Coronary artery (tissue), 2 donors: Measurements from ENCODE around the gene GSTM5.
"Not testable (repeated sequence)": the region's sequence is repeated elsewhere in the genome, so short reads cannot be mapped to it uniquely, and the experiment has no call there.

Experiments used
- DNase-seq: peaks from one replicate; pipeline ENCODE4 v3.0.0-alpha.2; 2017; ENCODE audit warnings: low spot score
- H3K27ac ChIP-seq, 2 donors: fragments of 200-600 bp; sonication (generic); one replicate each; pipeline ENCODE4 v1.5.1; 2016 to 2019
- H3K4me3 ChIP-seq: fragments of 200-600 bp; sonication (generic); 2 replicates; pipeline ENCODE4 v1.5.1; 2016; ENCODE audit warnings: mild to moderate bottlenecking, moderate library complexity
- TF ChIP-seq, protein P1 (sequence below): fragments of 200-600 bp; sonication (generic); IDR thresholded peaks from one replicate; pipeline ENCODE4 v1.5.1; 2019; ENCODE audit warnings: antibody characterized with exemption

The GSTM5 gene

DNA sequence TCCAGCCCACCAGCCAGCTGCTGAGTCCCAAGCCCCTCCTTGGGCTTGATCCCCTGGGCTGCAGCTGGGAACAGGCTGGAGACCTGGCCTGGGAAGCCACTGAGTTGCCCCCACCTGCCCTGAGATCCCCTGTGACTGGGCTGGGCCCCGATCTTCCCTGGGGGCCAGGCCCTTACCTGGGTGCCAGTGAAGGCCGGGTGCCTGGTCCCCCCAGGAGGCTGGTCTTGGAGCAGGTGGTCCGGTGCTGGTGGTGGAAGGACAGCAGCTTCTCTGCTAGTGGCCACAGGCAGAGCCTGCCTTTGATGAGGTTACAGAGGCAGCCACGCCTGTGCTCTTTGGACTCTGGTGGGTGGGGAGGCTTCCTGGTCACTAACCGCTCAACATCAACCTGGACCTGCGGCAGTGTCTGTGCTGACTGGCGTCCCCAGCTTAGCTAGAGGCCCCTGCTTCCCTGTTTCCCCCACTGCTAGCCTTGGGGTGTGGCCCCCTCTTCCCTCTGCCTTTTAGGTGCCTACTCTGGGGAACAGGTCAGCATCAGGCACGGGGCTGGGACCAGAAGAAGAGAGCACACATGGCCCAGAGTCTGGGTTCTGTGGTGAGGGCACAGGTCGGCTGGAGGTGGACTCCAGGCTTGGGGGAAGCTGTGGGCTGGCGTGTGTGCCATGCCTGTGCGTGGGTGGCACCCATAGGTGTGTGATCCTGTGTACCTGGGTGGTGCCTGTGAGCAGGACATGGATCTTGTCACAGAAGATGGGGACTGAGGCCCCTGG lies 51.8 kb downstream of the GSTM5 start, which contains the start of gene EPS8L3:
Gene EPS8L3 (minus strand): TSS at position 278 of the 770 bp plus-strand sequence. CDS start 2,174 bp downstream, outside the sequence.
- peak; percentile 55 for DNase-seq
- peak within 1 kb of the TSS in 1 of 2 donors; percentile 15 for H3K27ac ChIP-seq
- H3K4me3 ChIP-seq, result no peak within 1 kb of the TSS
- TF ChIP-seq, protein P1, sequence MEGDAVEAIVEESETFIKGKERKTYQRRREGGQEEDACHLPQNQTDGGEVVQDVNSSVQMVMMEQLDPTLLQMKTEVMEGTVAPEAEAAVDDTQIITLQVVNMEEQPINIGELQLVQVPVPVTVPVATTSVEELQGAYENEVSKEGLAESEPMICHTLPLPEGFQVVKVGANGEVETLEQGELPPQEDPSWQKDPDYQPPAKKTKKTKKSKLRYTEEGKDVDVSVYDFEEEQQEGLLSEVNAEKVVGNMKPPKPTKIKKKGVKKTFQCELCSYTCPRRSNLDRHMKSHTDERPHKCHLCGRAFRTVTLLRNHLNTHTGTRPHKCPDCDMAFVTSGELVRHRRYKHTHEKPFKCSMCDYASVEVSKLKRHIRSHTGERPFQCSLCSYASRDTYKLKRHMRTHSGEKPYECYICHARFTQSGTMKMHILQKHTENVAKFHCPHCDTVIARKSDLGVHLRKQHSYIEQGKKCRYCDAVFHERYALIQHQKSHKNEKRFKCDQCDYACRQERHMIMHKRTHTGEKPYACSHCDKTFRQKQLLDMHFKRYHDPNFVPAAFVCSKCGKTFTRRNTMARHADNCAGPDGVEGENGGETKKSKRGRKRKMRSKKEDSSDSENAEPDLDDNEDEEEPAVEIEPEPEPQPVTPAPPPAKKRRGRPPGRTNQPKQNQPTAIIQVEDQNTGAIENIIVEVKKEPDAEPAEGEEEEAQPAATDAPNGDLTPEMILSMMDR, result no peak

DNA sequence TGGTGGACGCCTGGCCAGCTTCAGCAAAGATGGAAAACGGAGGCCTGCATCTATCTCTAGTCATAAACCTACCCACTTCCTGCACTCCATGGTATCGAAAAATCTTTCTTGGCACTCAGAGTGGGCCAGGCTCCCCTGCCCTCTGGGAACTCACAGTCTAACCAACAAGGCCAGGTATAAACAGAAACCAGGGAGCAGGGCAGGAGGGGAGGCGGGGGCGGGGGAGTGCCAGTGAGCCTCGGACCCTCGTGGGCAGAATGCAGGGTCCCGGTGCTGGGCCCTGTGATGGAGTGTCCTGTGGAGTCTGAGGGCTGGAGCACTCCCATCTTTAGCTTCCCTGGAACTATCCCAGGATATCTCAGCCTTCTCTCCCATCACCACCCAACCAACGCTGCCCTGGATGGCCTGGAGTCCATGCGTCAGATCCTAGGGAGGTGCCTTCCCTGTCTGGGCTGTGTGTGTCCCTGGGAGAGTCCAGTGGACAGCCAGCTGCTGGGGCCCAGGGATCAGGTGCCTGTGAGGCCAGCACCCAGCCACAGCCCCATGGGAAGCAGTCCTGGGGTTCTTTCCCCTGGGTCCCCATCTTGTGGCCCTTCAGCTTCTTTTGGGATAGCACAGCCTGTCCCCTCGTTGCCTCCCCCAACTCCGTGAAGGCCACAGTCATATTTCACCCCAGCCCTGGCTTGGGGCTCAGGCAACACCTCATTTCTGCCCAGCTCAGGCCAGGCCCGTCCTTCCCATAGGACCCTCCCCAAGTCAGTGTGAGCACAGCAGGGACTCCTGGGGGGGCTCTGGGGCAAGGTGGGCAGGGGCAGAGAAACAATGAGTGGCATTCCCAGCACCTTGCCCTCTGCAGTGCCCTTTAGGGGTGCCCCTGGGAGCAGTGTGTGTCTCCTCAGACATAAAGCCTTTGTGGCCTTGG lies 52.8 kb downstream of the GSTM5 start:
- no peak overlapping the region for H3K4me3 ChIP-seq
- no peak overlapping the region for H3K27ac ChIP-seq
- DNase-seq, result peak; percentile 65
- TF ChIP-seq, protein P1, result no peak

DNA sequence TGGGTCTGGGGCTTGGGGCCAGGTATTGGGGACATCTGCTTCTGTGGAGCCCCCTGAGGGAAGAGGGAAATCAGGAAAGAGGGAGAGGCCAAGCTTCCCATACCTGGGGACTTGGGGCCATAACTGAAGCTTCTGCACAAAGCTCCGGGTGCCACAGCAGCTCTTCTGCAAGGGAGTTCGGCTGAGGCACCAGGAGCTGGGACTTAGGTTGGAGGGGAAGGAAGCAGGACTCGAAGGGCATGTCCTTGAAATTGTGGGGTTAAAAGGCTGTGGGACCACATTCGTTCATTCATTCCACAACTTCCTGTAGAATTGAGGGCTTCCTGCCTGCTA lies 53.4 kb downstream of the GSTM5 start:
- Histone ChIP-seq H3K27ac (no peak overlapping the region), H3K4me3 (no peak overlapping the region)
- no peak for DNase-seq
- TF ChIP-seq, protein P1, result no peak

DNA sequence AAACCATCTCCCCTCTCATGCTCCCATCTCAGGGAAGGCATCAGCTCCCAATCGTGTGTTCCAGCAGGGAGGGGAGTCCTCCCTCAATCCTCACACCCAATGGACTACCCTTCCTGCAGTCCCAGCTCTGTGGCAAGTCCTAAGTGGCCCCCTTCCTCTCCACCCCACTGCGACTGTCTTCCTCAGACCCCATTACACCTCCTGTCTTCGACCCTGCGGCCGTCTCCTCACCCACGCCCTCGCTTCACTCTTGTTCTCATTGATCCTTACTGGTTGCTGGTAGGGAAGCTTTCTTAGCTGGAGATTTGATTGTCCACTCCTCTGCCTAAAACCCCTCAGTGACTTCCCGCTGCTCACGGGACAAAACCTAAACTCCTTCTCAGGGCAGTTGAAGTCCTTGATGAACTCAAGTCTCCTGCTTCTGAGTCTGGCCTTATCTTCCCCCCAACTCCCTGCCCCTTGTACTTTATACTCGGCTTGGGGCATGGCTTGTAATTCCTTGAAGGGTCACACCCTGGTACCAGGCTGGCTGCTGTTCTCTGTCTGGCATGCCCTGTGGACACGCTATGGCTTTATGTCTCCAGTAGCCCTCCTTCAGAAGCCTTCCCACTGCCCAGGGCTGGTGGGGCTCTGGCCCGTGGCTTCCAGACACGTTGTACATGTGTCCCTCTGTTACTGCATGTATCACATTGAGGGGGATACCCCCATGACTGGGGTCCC lies 54.0 kb downstream of the GSTM5 start:
- TF ChIP-seq, protein P1, result no peak
- H3K4me3 ChIP-seq, result no peak overlapping the region
- DNase-seq, result peak; percentile 49
- no peak overlapping the region for H3K27ac ChIP-seq

DNA sequence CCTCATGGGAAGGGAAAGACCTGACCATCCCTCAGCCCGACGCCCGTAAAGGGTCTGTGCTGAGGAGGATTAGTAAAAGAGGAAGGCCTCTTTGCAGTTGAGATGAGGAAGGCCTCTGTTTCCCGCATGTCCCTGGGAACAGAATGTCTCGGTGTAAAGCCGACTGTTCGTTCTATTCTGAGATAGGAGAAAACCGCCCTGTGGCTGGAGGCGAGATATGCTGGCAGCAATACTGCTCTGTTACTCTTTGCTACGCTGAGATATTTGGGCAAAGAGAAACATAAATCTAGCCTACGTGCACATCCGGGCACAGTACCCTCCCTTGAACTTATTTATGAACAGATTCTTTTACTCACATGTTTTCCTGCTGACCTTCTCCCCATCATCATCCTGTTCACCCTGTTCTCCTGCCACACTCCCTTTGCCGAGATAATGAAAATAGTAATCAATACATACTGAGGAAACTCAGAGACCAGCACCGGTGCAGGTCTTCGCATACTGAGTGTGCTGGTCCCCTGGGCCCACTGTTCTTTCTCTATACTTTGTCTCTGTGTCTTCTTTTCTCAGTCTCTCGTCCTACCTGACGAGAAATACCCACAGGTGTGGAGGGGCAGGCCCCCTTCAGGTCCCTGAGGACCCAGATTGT lies 55.1 kb downstream of the GSTM5 start:
- peak; percentile 45 for DNase-seq
- not testable (repeated sequence) for H3K4me3 ChIP-seq
- H3K27ac ChIP-seq, result peak overlapping the region; percentile 16 to 70
